Measurements from ENCODE around the gene COLQ.
A peak's percentile ranks its signal among the peaks of the same experiment; 100 is the strongest.
"Not testable (repeated sequence)": the region's sequence is repeated elsewhere in the genome, so short reads cannot be mapped to it uniquely, and the experiment has no call there.

Gene COLQ

GRCh38 chr3:15486979-15487378 lies 34.5 kb downstream of the COLQ start:
- no peak for DNase-seq

- DNase-seq = no peak
Measured at GRCh38 chr3:15486020-15486419, 35.5 kb downstream of the COLQ start.

DNA sequence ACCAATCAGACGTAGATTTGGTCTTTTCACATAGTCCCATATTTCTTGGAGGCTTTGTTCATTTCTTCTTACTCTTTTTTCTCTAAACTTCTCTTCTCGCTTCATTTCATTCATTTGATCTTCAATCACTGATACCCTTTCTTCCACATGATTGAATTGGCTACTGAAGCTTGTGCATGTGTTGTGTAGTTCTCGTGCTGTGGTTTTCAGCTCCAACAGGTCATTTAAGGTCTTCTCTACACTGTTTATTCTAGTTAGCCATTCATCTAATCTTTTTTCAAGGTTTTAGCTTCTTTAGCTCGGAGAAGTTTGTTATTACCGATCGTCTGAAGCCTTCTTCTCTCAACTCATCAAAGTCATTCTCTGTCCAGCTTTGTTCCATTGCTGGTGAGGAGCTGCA lies 37.0 kb downstream of the COLQ start:
- not testable (repeated sequence) for DNase-seq

DNA sequence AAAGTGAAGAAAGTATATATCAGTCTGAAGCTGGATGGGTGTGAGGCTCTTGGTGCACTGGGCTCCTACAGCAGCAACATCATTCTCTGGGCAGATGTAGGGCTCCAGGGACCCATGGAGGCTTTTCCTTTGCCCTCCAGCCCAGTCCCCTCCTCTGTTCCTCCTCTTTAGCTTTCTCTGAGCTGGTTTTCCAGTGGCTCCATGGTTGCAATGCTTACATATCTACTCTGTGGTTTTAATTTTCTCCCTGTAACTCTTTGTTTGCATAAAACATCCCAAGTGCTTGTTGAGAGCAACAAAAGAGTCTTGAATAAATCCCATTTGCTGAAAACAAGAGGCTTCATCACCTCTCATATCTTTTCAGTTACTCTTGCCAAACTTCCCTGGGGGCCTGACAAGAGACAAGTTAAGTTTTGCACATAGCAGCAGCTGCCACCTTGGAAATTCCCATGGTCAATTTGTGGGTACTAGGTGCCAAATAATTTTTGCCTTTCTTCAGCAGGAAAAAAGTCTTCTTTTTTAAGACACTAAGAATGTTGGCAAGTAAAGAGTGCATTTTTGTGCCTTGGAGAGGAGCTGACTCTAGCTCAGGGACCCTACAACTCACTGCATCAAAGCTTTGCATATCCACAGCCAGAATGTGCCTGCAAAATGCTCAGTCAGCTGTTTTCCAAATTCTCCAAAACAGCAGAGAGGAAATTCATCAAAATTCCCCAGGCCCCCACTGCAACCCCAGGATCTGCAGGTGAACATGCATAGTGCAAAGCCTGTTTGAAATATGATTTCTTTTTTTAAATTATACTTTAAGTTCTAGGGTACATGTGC lies 41.9 kb downstream of the COLQ start:
- DNase-seq = no peak

GRCh38 chr3:15478640-15478979 lies 42.9 kb downstream of the COLQ start:
- DNase-seq = no peak

DNA sequence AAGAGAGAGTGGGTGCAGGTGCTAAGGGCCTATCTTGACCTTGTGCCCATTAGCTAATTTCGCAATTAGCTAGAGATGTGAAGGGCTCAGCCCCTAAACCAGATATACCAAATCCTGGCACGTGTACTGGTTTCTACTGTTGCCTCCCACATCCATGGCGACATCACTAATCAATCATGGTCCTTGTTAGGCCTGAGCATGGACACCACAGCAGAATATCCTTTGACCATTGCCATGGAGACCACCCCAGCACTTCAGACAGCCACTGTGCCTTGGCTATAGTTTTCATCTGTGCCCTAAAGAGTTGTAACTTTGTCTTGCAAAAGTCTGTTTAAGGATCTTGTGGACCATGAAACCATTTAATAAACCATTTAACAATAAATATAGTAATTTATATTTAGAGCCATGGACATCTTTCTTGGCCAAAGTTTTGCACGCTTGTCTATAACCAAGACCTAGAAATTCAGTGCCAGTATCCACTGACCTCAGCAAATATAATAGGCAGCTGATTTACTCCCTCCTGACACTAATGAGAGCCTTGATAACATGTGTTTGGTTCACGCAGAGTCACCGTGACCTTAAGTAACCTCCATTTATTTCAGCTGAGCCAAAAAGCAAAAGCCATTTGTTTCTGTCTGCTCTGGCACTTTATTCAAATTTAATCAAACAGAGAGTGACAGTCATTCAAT lies 43.4 kb downstream of the COLQ start:
- no peak for DNase-seq

- no peak for DNase-seq
Measured at GRCh38 chr3:15476378-15476777, 45.1 kb downstream of the COLQ start.

DNA sequence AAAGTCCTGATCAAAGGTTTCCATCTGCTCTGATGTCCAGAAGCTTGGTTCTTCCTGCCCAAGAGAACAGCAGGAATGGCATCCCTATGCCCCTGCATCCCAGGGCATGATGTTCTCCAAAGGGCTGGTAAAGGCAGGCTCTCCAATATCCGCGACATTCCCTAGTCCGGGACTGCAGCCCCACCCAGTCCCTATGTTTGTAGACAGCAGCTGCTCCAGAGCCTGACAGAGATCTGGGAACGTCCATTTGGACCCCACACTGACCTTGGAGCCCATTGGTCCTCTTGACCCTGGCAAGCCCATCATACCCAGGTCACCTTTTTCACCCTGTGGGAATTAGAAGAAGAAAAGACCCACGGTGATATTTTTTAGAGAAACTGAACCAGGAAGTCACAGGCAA lies 46.3 kb downstream of the COLQ start:
- DNase-seq = no peak

GRCh38 chr3:15471861-15472260 lies 49.6 kb downstream of the COLQ start:
- DNase-seq = no peak

GRCh38 chr3:15470849-15471248 lies 50.7 kb downstream of the COLQ start:
- no peak for DNase-seq

DNA sequence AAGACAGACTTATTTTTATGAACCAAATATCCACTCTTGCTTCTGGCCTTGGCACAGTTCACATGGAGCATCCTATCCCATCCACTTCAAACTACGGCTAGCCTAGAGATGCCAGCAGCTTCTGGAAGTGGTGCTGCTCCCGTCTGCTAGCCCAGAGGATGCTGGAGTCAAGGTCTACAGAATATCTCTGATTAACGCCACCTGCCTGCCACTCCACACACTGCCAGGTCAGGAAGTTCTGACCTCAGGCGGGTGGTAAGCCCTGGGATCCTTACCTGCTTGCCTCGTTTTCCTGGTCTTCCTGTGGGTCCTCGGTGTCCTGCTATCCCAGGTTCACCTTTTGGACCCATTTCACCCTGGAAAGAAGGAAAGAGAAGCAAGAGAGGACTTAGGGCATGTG lies 51.2 kb downstream of the COLQ start:
- no peak for DNase-seq

GRCh38 chr3:15467227-15468181 lies 54.0 kb downstream of the COLQ start:
- no peak for DNase-seq

DNA sequence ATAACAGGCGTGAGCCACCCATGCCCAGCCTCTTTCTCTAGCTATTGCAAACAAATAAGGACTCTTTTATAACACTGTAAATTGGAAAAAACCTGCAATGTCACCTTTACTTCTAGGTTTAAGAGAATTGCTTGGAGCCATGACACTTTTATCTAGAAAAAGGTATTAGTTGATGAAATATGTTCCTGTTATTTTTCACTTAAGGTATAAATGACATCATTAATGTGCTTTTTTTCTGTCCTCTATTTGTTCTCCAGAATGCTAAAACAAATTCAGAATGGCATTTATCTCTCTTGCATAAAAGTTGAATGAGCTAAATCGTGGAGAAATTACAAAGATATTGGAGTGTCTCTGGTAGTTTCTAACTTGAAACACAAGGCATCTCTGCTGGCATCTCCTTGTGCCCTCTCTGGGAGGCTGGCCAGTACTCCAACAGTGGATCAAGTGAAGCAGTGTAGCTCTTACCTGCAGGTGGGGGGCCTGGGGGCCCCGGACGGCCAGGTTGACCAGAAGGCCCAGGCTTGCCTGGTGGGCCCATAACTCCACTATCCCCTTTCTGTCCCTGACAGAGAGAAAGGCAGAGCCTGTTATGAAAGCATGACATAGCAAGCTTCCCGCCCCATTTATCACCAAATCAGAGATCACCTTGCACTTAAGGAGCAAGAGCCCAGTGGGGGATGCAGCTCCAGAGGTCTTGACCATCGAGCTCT lies 55.5 kb downstream of the COLQ start:
- DNase-seq = no peak

DNA sequence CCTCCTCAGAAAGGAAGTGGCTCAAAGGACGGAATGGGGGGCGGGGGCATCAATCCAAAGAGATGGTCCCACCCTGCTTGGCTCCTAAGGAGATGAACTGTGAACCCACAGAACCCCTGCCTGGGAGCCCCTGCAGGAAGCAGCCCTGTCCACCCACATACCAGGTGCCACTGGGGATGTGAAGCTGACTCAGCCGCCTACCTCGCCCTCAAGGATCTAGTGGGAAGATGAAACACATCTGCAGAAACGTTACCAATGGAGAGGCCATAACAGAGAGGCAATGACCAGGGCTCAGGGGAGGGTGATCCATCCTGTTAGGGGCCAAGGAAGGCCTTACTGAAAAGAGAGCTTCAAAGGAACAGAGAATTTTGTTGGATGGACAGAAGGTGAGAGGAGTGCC lies 59.1 kb downstream of the COLQ start:
- no peak for DNase-seq

DNA sequence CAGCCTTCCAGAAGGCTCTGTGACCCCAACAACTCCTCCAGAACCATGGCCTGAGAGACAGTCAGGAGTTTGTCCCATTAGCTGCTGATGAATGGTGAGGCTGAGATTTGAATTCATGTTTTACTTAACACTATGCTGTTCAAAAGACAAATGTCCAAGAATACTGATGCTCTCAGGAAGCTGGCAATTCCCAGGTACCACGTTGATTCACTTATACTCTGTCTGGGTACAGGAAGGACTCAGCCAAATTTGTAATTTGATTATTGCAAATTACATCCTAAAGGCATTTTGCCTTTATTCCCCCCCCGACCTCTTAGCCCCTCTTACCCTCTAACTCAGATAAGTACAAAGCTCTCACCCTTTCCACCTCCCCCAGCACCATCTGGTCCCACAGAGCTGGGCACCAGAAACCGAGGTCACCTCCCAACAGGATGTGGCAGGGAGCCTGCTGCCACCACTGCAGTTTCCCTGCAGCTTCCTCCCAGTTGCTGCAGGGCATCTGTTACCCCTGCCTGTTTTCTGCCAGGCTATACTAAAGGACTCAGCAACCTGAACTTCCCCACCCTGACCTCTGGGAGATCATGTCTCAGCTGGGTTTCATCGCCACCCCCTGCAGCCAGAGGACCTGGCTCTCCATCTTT lies 60.5 kb downstream of the COLQ start:
- DNase-seq = no peak

- peak; percentile 14 for DNase-seq
Measured at GRCh38 chr3:15458212-15458780, 63.2 kb downstream of the COLQ start.

- not testable (repeated sequence) for DNase-seq
Measured at GRCh38 chr3:15456915-15457314, 64.6 kb downstream of the COLQ start.

DNA sequence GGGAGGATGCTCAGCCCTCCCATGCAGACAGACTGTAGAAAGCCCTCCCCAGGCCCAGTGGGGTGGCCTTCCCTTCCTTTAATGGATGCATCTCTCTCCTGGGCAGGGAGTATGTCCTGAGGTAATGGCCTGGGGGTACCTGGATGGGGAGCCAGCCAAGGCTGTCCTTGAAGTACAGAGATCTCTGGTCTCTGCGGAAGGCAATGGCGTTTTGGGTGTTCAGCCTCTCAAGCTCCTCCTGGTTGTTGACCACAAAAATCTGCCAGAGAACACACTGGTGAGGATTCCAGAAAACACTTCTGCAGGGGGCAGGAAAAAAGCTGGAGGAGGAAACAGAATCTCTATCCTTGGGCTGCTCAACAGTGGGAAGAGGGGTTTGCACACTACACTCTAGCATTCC lies 65.2 kb downstream of the COLQ start:
- DNase-seq = no peak

- no peak for DNase-seq
Measured at GRCh38 chr3:15455756-15456155, 65.8 kb downstream of the COLQ start.

GRCh38 chr3:15454965-15455364 lies 66.5 kb downstream of the COLQ start:
- DNase-seq = no peak

GRCh38 chr3:15453991-15454625 lies 67.4 kb downstream of the COLQ start:
- DNase-seq = no peak

Measured in stimulated activated CD8-positive, alpha-beta memory T cell treated with anti-CD3 and anti-CD28 coated beads, Interleukin-4, amount 100 ng/mL, for 48 hours (primary cell).